IMR-90 (cell line): ENCODE results near the gene COLEC12. TPM values are rescaled to one million over a fixed set of nuclear protein-coding genes. Genes with fewer than 3 reads are reported as not detected.
A peak's percentile ranks its signal among the peaks of the same experiment; 100 is the strongest.

Experiments
- ATAC-seq: fragments of 200-7000 bp; cut with Tn5 transposase; 2 replicates; pipeline ENCODE4 v1.9.1; 2020; ENCODE audit warnings: low read depth, mild to moderate bottlenecking, moderate library complexity
- BruUV-seq: library from RNA; stranded (reverse); fragments of 400-500 nt; replicated peaks from 2 replicates; lab custom pipeline; 2021; lab: Mats Ljungman, UMichigan
- CTCF ChIA-PET: fragments of 300-600 bp; formaldehyde crosslinking; extraction: SDS; loops from one replicate; lab custom pipeline; 2021; ENCODE audit warnings: antibody characterized with exemption; lab: Yijun Ruan, JAX
- POLR2A ChIA-PET: fragments of 300-600 bp; sonication (Branson Sonifier 250); formaldehyde crosslinking; loops from one replicate; lab custom pipeline; 2022; ENCODE audit warnings: antibody characterized with exemption; ENCODE audit not compliant: unreplicated experiment; lab: Charles Lee
- DNase-seq: peaks from one replicate; pipeline ENCODE4 v3.0.0; 2013
- H2AFZ ChIP-seq: replicated peaks from 2 replicates; pipeline ENCODE3; 2013; ENCODE audit warnings: low read length, mild to moderate bottlenecking; ENCODE audit not compliant: poor library complexity
- H2AK5ac ChIP-seq: 2 replicates; pipeline ENCODE4 v1.6.1; 2013; ENCODE audit warnings: low read depth, low read length, inconsistent platforms
- H2AK9ac ChIP-seq: replicated peaks from 2 replicates; pipeline ENCODE3; 2013; ENCODE audit warnings: mild to moderate bottlenecking, low read depth, low read length, moderate library complexity; ENCODE audit not compliant: poor library complexity
- H2BK120ac ChIP-seq: 2 replicates; pipeline ENCODE4 v1.6.1; 2013; ENCODE audit warnings: low read depth, low read length, inconsistent platforms
- H2BK15ac ChIP-seq: 3 replicates; pipeline ENCODE4 v1.6.1; 2013; ENCODE audit warnings: low read depth, low read length, inconsistent platforms
- H2BK20ac ChIP-seq: 2 replicates; pipeline ENCODE4 v1.6.1; 2013; ENCODE audit warnings: low read depth, mild to moderate bottlenecking, inconsistent platforms, low read length, moderate library complexity
- H2BK5ac ChIP-seq: 2 replicates; pipeline ENCODE4 v1.6.1; 2013; ENCODE audit warnings: mild to moderate bottlenecking, low read depth, low read length, inconsistent platforms; ENCODE audit not compliant: poor library complexity, severe bottlenecking
- H3K14ac ChIP-seq: replicated peaks from 2 replicates; pipeline ENCODE4 v1.6.1; 2013; ENCODE audit warnings: low read depth, low read length, inconsistent platforms
- H3K18ac ChIP-seq: 2 replicates; pipeline ENCODE4 v1.6.1; 2013; ENCODE audit warnings: low read depth, low read length, control low read depth
- H3K23ac ChIP-seq: 2 replicates; pipeline ENCODE4 v1.6.1; 2013; ENCODE audit warnings: low read depth, low read length, inconsistent platforms
- H3K27ac ChIP-seq: 2 replicates; pipeline ENCODE4 v1.5.1; 2013; ENCODE audit warnings: mild to moderate bottlenecking, control low read depth, low read length; ENCODE audit not compliant: insufficient read depth
- H3K27me3 ChIP-seq: 2 replicates; pipeline ENCODE4 v1.6.1; 2013; ENCODE audit warnings: low read length; ENCODE audit not compliant: control insufficient read depth, insufficient read depth
- H3K36me3 ChIP-seq: 2 replicates; pipeline ENCODE4 v1.6.1; 2013; ENCODE audit warnings: low read length, mixed read lengths; ENCODE audit not compliant: control insufficient read depth, insufficient read depth
- H3K4ac ChIP-seq: 2 replicates; pipeline ENCODE4 v1.6.1; 2013; ENCODE audit warnings: low read depth, low read length, inconsistent platforms
- H3K4me1 ChIP-seq: 2 replicates; pipeline ENCODE4 v1.6.1; 2013; ENCODE audit warnings: low read length, mixed read lengths; ENCODE audit not compliant: control insufficient read depth, insufficient read depth
- H3K4me2 ChIP-seq: 2 replicates; pipeline ENCODE4 v1.6.1; 2013; ENCODE audit warnings: low read depth, mild to moderate bottlenecking, control low read depth, low read length, moderate library complexity
- H3K4me3 ChIP-seq: 2 replicates; pipeline ENCODE4 v1.5.1; 2013; ENCODE audit warnings: low read depth, mild to moderate bottlenecking, control low read depth, low read length, moderate library complexity; ENCODE audit not compliant: insufficient read depth
- H3K56ac ChIP-seq: 2 replicates; pipeline ENCODE4 v1.6.1; 2013; ENCODE audit warnings: low read length, inconsistent platforms; ENCODE audit not compliant: insufficient read depth; ENCODE audit errors: extremely low read depth
- H3K79me1 ChIP-seq, 2 experiments: 2 replicates each; pipeline ENCODE4 v1.6.1; 2013; ENCODE audit warnings: low read length in 2 of 2, inconsistent platforms in 1 of 2, low read depth in 1 of 2
- H3K9ac ChIP-seq: 2 replicates; pipeline ENCODE4 v1.6.1; 2013; ENCODE audit warnings: low read depth, low read length, control low read depth
- H3K9me1 ChIP-seq: 2 replicates; pipeline ENCODE4 v1.6.1; 2013; ENCODE audit warnings: low read length, inconsistent platforms; ENCODE audit not compliant: insufficient read depth
- H3K9me3 ChIP-seq: 2 replicates; pipeline ENCODE4 v1.6.1; 2013; ENCODE audit warnings: low read length; ENCODE audit not compliant: control insufficient read depth, insufficient read depth
- H4K20me1 ChIP-seq: 2 replicates; pipeline ENCODE4 v1.6.1; 2013; ENCODE audit warnings: low read length, inconsistent platforms; ENCODE audit not compliant: insufficient read depth
- H4K5ac ChIP-seq: 2 replicates; pipeline ENCODE4 v1.6.1; 2013; ENCODE audit warnings: mild to moderate bottlenecking, low read depth, low read length, control low read depth
- H4K8ac ChIP-seq, 2 experiments: 2 replicates each; pipeline ENCODE4 v1.6.1; 2013; ENCODE audit warnings: low read depth in 2 of 2, low read length in 2 of 2, control low read depth in 1 of 2, inconsistent platforms in 1 of 2
- H4K91ac ChIP-seq: 2 replicates; pipeline ENCODE4 v1.6.1; 2013; ENCODE audit warnings: low read depth, low read length, inconsistent platforms; ENCODE audit not compliant: insufficient read depth
- MXI1 ChIP-seq: IDR thresholded peaks from 2 replicates; pipeline ENCODE4 v1.6.1; 2012; ENCODE audit warnings: low read depth, mild to moderate bottlenecking, low read length, moderate library complexity, borderline replicate concordance
- SMC3 ChIP-seq: fragments of 150-350 bp; IDR thresholded peaks from 2 replicates; pipeline ENCODE4 v1.6.1; 2016; ENCODE audit warnings: low read depth, mild to moderate bottlenecking, antibody characterized with exemption, low read length, moderate library complexity
- WGBS, 2 experiments: methylation state at CpG; one replicate each; pipeline versions ENCODE4 v1.1.5 to v1.1.7; 2013; ENCODE audit warnings: missing lambda C conversion rate in 2 of 2; ENCODE audit not compliant: insufficient read length in 1 of 2; ENCODE audit errors: extremely low coverage in 2 of 2; 5-methylcytosine and 5-hydroxymethylcytosine counted together
- dilution Hi-C: fragments of 300-500 bp; cut with HindIII; formaldehyde crosslinking; loops from one replicate; pipeline ENCODE4 v1.14.3; 2018; ENCODE audit warnings: low sequenced_read_pairs; ENCODE audit not compliant: unreplicated experiment
- in situ Hi-C: fragments of 300-500 bp; cut with MboI; formaldehyde crosslinking; loops from 3 replicates; pipeline ENCODE4 v1.14.3; 2019; ENCODE audit warnings: low sequenced_read_pairs, inconsistent platforms, mixed read lengths
- intact Hi-C: fragments of 100-400 bp; cut with micrococcal nuclease; formaldehyde crosslinking; loops from 2 replicates; pipeline ENCODE4 v1.10.0; 2022
- polyA plus RNA-seq, 3 experiments: library from polyadenylated mRNA; depleted of rRNA; stranded (reverse); fragments of >200 nt; gene quantifications; 2 replicates each; pipeline ENCODE4 v1.2.3, GENCODE V29; 2012; ENCODE audit warnings: low replicate concordance in 1 of 3
- total RNA-seq: library from RNA; depleted of rRNA; stranded (reverse); fragments of >200 nt; gene quantifications from 2 replicates; pipeline ENCODE4 v1.2.3, GENCODE V29; 2012

Gene COLEC12
- total and polyA plus RNA-seq, 2 of the 4 experiments (the other 2 are of a cell fraction), result 1.0 to 2.3 TPM

- in situ Hi-C loops (no loop called here), dilution Hi-C loops (no loop called here), intact Hi-C loops (no loop called here)
- Histone ChIP-seq H3K56ac (no peak overlapping the region), H3K79me1 (no peaks in the 10 kb centered on the region), H2AK5ac (no peak overlapping the region), H4K91ac (no peak overlapping the region), H3K4me2 (no peak overlapping the region), H3K4me3 (no peak overlapping the region), H3K27ac (no peak overlapping the region), H2BK5ac (no peak overlapping the region), H2BK20ac (no peak overlapping the region), H2BK15ac (no peak overlapping the region), H3K9ac (no peak overlapping the region), H2AFZ (no peak overlapping the region), H3K9me1 (no peaks in the 10 kb centered on the region; the same call in 1 of the 2 replicates), H3K27me3 (no peaks in the 10 kb centered on the region), H3K36me3 (no peaks in the 10 kb centered on the region), H3K4me1 (peaks cover 6% of the 10 kb centered on the region; the same call in 1 of the 2 replicates), H3K9me3 (no peaks in the 10 kb centered on the region), H3K14ac (no peak overlapping the region), H4K5ac (no peak overlapping the region), H3K23ac (no peak overlapping the region), H2AK9ac (no peak overlapping the region), H4K20me1 (no peaks in the 10 kb centered on the region), H3K4ac (no peak overlapping the region), H2BK120ac (no peak overlapping the region), H3K18ac (no peak overlapping the region), H4K8ac (no peak overlapping the region)
- DNase-seq (peak; percentile 55), ATAC-seq (no peak)
- CTCF ChIA-PET, result no interaction called here
- BruUV-seq, result no TSS peak
- POLR2A ChIA-PET, result no interaction called here
- no peak for TF ChIP-seq MXI1
- no peak for TF ChIP-seq SMC3
- whole genome bisulfite sequencing, 2 experiments, result no CpG with 5 or more reads among the region's 2 CpGs
Measured at GRCh38 chr18:433960-434359, 66.5 kb downstream of the COLEC12 start.
